Gastrocnemius medialis (tissue), 4 donors: ENCODE data around the gene CST8.

Experiments used
- CTCF ChIP-seq, 5 experiments: fragments of 450-650 bp in 3 of 5; fragments of 200-600 bp in 2 of 5; sonication (generic) in 2 of 5; IDR thresholded peaks in 4 of 5; conservative IDR thresholded peaks in 1 of 5; 1 replicate in 4 of 5; 2 replicates in 1 of 5; pipeline ENCODE4 v1.5.1; 2016 to 2019; ENCODE audit warnings: antibody characterized with exemption in 5 of 5, mild to moderate bottlenecking in 3 of 5, moderate library complexity in 3 of 5
- POLR2A ChIP-seq, 2 donors: fragments of 450-650 bp; IDR thresholded peaks; one replicate each; pipeline ENCODE4 v1.6.1; 2017; ENCODE audit warnings: antibody characterized with exemption in 2 of 2, mild to moderate bottlenecking in 2 of 2, moderate library complexity in 2 of 2

GRCh38 chr20:23477223-23477622 is 13.7 kb upstream of the CST8 start:
- TF ChIP-seq CTCF (IDR thresholded peaks at IDR 0.05 in 4 of 5, conservative IDR thresholded peaks at IDR 0.05 in 1 of 5) (no peak), POLR2A (IDR thresholded peaks at IDR 0.05) (no peak)
